Activated CD8-positive, alpha-beta T cell treated with anti-CD3 and anti-CD28 coated beads for 36 hours (primary cell): ENCODE data around the gene ITPRID1. TPM values are rescaled to one million over a fixed set of nuclear protein-coding genes. Genes with fewer than 3 reads are reported as not detected.

Experiments
- ATAC-seq: fragments of 200-7000 bp; cut with Tn5 transposase; one replicate; pipeline ENCODE4 v1.10.0; 2021; ENCODE audit warnings: mild to moderate bottlenecking, moderate library complexity
- CTCF ChIA-PET: fragments of 350-600 bp; sonication (Branson Sonifier 250); formaldehyde crosslinking; loops from one replicate; lab custom pipeline; 2021; ENCODE audit warnings: antibody characterized with exemption; lab: Charles Lee
- POLR2A ChIA-PET: fragments of 350-600 bp; sonication (Branson Sonifier 250); formaldehyde crosslinking; loops from one replicate; lab custom pipeline; 2021; ENCODE audit warnings: antibody characterized with exemption; lab: Charles Lee
- DNase-seq: peaks from one replicate; pipeline ENCODE4 v3.0.0-alpha.2; 2020
- H3K27ac Mint-ChIP-seq: one replicate; pipeline ENCODE4 v1.8.0; 2021; ENCODE audit warnings: mild to moderate bottlenecking, mixed read lengths
- H3K27me3 Mint-ChIP-seq: one replicate; pipeline ENCODE4 v1.8.0; 2021; ENCODE audit warnings: mixed read lengths
- H3K36me3 Mint-ChIP-seq: one replicate; pipeline ENCODE4 v1.8.0; 2021; ENCODE audit warnings: low read depth, mixed read lengths
- H3K4me1 Mint-ChIP-seq: one replicate; pipeline ENCODE4 v1.8.0; 2021; ENCODE audit warnings: low read depth, mixed read lengths
- H3K4me3 Mint-ChIP-seq: one replicate; pipeline ENCODE4 v1.8.0; 2021; ENCODE audit warnings: mild to moderate bottlenecking, moderate library complexity, mixed read lengths
- H3K9me3 Mint-ChIP-seq: one replicate; pipeline ENCODE4 v1.8.0; 2021; ENCODE audit warnings: mixed read lengths
- intact Hi-C: fragments of 100-400 bp; cut with micrococcal nuclease; formaldehyde crosslinking; loops from one replicate; pipeline ENCODE4 v1.10.0; 2022
- total RNA-seq, 2 experiments: library from RNA; stranded (reverse); gene quantifications; one replicate each; pipeline ENCODE4 v1.2.3, GENCODE V29; 2021
- TF ChIP-seq, protein P1 (sequence below): fragments of 200-600 bp; IDR thresholded peaks from one replicate; pipeline ENCODE4 v1.8.0; 2022; ENCODE audit warnings: antibody characterized with exemption, mild to moderate bottlenecking

ITPRID1 gene
- total RNA-seq, 2 experiments from 2014 or later, result not detected

- Mint-ChIP-seq H3K27me3 (no peaks in the 10 kb centered on the region), H3K36me3 (no peaks in the 10 kb centered on the region), H3K4me1 (no peaks in the 10 kb centered on the region), H3K27ac (no peak overlapping the region), H3K4me3 (no peak overlapping the region), H3K9me3 (no peaks in the 10 kb centered on the region)
- DNase-seq, result no peak
- TF ChIP-seq, protein P1, sequence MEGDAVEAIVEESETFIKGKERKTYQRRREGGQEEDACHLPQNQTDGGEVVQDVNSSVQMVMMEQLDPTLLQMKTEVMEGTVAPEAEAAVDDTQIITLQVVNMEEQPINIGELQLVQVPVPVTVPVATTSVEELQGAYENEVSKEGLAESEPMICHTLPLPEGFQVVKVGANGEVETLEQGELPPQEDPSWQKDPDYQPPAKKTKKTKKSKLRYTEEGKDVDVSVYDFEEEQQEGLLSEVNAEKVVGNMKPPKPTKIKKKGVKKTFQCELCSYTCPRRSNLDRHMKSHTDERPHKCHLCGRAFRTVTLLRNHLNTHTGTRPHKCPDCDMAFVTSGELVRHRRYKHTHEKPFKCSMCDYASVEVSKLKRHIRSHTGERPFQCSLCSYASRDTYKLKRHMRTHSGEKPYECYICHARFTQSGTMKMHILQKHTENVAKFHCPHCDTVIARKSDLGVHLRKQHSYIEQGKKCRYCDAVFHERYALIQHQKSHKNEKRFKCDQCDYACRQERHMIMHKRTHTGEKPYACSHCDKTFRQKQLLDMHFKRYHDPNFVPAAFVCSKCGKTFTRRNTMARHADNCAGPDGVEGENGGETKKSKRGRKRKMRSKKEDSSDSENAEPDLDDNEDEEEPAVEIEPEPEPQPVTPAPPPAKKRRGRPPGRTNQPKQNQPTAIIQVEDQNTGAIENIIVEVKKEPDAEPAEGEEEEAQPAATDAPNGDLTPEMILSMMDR, result no peak
- no peak for ATAC-seq
- intact Hi-C loops, result no loop called here
- ChIA-PET POLR2A (no interaction called here), CTCF (no interaction called here)
Observed at GRCh38 chr7:31692871-31693270, 179.0 kb downstream of the ITPRID1 start.

GRCh38 chr7:31695859-31696614 lies 182.1 kb downstream of the ITPRID1 start:
- Mint-ChIP-seq H3K4me3 (no peak overlapping the region), H3K27me3 (no peaks in the 10 kb centered on the region), H3K4me1 (no peaks in the 10 kb centered on the region), H3K36me3 (no peaks in the 10 kb centered on the region), H3K9me3 (no peaks in the 10 kb centered on the region), H3K27ac (no peak overlapping the region)
- ChIA-PET CTCF (no interaction called here), POLR2A (no interaction called here)
- TF ChIP-seq, protein P1, result no peak
- DNase-seq (no peak), ATAC-seq (no peak)
- intact Hi-C loops, result no loop called here

GRCh38 chr7:31699050-31699449 lies 185.2 kb downstream of the ITPRID1 start:
- CTCF ChIA-PET, result no interaction called here
- no peaks in the 10 kb centered on the region for H3K9me3 Mint-ChIP-seq
- no peak overlapping the region for H3K4me3 Mint-ChIP-seq
- H3K4me1 Mint-ChIP-seq, result no peaks in the 10 kb centered on the region
- no peak overlapping the region for H3K27ac Mint-ChIP-seq
- TF ChIP-seq, protein P1, result no peak
- ATAC-seq (no peak), DNase-seq (no peak)
- POLR2A ChIA-PET, result interaction anchor here (0.6 kb wide), 1 partner anchor 19 kb away, joined by 3 read pairs; no protein-coding TSS in a partner anchor
- H3K27me3 Mint-ChIP-seq, result no peaks in the 10 kb centered on the region
- H3K36me3 Mint-ChIP-seq, result no peaks in the 10 kb centered on the region
- intact Hi-C loops, result no loop called here

DNA sequence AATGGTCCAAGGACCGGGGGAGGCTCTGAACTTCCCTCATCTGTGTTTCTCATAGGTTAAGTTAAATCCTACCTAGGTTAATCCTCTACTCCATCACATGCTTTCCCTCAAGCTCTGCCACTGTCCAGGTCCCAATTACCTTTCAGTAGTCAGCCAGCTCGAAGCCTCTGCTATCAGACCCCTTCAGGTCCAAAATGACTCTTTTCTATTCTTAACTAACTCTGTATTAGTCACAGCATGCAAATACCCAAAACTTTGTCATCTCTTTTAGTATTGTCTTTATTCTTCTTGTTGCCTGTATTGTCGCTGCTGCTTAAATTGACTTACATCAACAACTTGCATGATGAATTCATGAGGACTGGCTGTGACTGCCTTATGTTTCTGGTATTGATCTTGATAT lies 188.5 kb downstream of the ITPRID1 start:
- POLR2A ChIA-PET, result no interaction called here
- no peak for DNase-seq
- H3K4me3 Mint-ChIP-seq, result no peak overlapping the region
- H3K4me1 Mint-ChIP-seq, result no peaks in the 10 kb centered on the region
- no peaks in the 10 kb centered on the region for H3K9me3 Mint-ChIP-seq
- TF ChIP-seq, protein P1, result no peak
- no peaks in the 10 kb centered on the region for H3K27me3 Mint-ChIP-seq
- intact Hi-C loops, result no loop called here
- CTCF ChIA-PET, result interaction anchor here (0.9 kb wide), 1 partner anchor 11 kb away, joined by 3 read pairs; no protein-coding TSS in a partner anchor
- ATAC-seq, result no peak
- H3K27ac Mint-ChIP-seq, result no peak overlapping the region
- H3K36me3 Mint-ChIP-seq, result no peaks in the 10 kb centered on the region

- DNase-seq, result no peak
- TF ChIP-seq, protein P1, result no peak
- no peaks in the 10 kb centered on the region for H3K36me3 Mint-ChIP-seq
- no peak overlapping the region for H3K4me3 Mint-ChIP-seq
- CTCF ChIA-PET, result no interaction called here
- no peaks in the 10 kb centered on the region for H3K9me3 Mint-ChIP-seq
- POLR2A ChIA-PET, result no interaction called here
- no peak overlapping the region for H3K27ac Mint-ChIP-seq
- intact Hi-C loops, result no loop called here
- no peaks in the 10 kb centered on the region for H3K4me1 Mint-ChIP-seq
- no peaks in the 10 kb centered on the region for H3K27me3 Mint-ChIP-seq
- ATAC-seq, result no peak
Observed at GRCh38 chr7:31705377-31705776, 191.5 kb downstream of the ITPRID1 start.
